Measurements from ENCODE around the gene KLHL22.
"Not testable (repeated sequence)": the region's sequence is repeated elsewhere in the genome, so short reads cannot be mapped to it uniquely, and the experiment has no call there.

KLHL22 gene

GRCh38 chr22:20494978-20495860 is at the start of gene KLHL22:
Gene KLHL22 (minus strand): TSS chr22:20495795. CDS start chr22:20489211, 6,584 bp downstream.
- no peak for DNase-seq (ENCODE audit: low read depth in 2 of 2, low spot score in 1 of 2)

GRCh38 chr22:20545318-20545634 is 49.7 kb upstream of the KLHL22 start:
- DNase-seq (ENCODE audit: low read depth in 2 of 2, low spot score in 1 of 2), result not testable (repeated sequence)

DNA sequence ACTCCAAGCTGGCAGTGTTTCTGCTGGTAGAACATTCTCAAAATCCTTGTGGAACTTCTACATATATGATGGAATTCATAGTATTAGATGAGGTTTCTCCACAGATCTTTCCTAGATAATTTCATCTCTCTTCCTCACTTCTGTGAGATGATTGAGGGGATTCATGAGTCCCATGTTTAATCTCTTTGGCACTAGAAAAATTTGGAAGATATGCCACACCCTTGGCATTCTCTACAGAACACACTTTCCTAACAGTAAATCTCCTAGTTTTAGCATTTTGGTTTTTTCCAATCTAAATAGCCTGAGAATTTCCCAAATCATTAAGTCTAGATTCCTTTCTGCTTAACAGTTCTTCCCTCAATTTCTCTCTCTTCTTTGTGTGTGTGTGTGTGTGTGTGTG is 47.1 kb upstream of the KLHL22 start:
- no peak for DNase-seq (ENCODE audit: low read depth in 2 of 2, low spot score in 1 of 2)

DNA sequence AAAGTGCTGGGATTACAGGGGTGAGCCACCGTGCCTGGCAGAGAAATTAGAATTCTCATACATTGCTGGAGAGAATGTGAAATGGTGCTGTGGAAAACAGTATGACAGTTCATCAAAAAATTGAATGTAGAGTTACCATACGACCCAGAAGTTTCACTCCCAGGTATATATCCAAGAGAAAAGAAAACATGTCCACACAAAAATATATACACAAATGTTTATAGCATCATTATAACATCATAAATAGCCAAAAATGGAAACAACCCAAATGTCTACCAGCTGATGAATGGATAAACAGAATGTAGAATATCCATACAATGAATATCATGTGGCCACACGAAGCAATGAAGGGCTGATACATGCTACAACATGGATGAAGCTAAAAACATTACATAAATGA is 46.5 kb upstream of the KLHL22 start:
- DNase-seq (ENCODE audit: low read depth in 2 of 2, low spot score in 1 of 2), result no peak

DNA sequence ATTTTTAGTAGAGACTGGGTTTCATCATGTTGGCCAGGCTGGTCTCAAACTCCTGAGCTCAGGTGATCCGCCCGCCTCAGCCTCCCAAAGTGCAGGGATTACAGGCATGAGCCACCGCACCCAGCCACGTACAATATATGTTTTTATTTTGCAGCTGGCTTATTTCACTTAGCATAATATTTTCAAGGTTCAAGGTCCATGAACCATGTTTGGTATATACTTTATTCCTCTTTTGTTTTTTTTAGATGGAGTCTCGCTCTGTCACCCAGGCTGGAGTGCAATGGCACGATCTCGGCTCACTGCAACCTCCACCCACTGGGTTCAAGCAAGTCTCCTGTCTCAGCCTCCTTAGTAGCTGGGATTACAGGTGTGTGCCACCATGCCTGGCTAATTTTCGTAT is 43.3 kb upstream of the KLHL22 start:
- not testable (repeated sequence) for DNase-seq (ENCODE audit: low read depth in 2 of 2, low spot score in 1 of 2)

- no peak for DNase-seq (ENCODE audit: low read depth in 2 of 2, low spot score in 1 of 2)
These were observed 42.4 kb upstream of the KLHL22 start for GRCh38 chr22:20537983-20538382.

GRCh38 chr22:20537325-20537756 is 41.7 kb upstream of the KLHL22 start:
- no peak for DNase-seq (ENCODE audit: low read depth in 2 of 2, low spot score in 1 of 2)

- DNase-seq (ENCODE audit: low read depth in 2 of 2, low spot score in 1 of 2), result no peak
These were observed 41.2 kb upstream of the KLHL22 start for GRCh38 chr22:20536590-20537324.

- no peak for DNase-seq (ENCODE audit: low read depth in 2 of 2, low spot score in 1 of 2)
These were observed 38.3 kb upstream of the KLHL22 start for GRCh38 chr22:20533879-20534265.

DNA sequence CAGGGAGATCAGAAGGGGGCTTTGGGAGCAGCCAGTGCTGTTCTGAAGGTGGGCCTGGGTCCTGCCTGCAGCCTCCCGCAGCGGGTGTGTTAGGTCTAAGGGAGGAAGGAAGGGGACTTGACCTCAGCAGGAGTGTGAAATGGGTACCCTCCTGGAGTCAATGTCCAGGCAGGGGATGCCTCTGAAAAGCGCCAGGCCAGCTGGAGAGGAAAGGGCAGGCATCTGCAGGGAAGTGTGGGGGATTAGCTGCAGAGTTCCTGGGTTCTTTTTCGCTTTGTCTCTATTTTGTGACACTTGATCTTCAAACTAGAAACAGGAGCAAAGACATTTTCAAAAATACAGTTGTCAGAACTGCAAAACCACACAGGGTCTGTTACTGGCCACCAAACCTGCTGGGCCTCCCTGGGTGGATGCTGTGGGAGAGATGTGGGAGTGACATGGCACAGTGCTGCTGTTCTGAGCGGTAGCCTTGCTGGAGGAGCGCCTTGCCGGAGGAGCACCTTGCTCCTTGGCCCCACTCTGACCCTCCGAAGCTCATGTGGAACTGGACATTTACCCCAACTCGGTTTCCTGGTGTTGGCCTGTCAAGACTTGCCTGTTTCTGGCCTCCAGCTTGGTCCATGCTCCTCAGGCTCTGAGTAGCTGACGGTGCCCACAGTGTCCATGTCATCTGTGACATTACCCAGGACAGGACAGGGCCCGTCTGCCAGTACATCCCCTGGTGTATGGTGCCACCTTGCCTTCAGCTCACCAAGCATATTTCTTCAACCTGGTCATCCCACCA is 37.7 kb upstream of the KLHL22 start:
- DNase-seq (ENCODE audit: low read depth in 2 of 2, low spot score in 1 of 2), result no peak

DNA sequence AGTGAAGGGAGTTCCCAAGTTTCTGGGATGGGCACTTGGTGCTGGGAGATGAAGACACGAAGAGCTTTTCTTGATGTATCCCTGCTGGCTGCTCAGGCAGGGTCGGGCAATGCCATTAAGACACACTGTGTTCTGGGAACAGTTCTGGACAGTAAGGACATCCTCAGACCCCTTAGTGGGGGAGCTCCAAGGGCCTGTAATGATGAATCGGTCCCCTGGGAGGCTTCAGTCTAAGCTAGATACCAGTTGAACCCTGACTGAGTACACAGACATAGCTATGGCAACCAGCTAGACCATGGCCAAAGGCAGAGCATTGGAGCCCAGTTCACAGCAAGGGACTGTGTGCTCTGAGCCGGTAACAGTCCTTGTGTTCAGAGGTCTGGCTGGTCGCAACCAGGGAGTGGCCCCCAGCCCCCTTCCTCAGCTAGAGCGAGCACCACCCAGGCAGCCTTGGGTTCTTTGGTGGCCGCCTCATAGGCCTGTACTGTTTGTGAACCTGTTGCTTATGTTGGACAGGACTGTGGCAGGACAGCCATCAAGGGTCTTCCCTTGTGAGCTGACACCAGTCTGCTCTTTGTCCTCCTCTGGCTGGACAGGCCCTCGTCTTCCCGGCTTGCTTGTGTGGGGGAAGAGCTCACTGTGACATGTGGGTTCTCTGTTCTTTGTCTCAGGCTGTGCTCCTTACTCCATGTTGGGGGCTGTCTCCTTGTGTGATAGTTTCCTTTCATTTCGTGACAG is 36.8 kb upstream of the KLHL22 start:
- DNase-seq (ENCODE audit: low read depth in 2 of 2, low spot score in 1 of 2), result no peak

- no peak for DNase-seq (ENCODE audit: low read depth in 2 of 2, low spot score in 1 of 2)
These were observed 36.0 kb upstream of the KLHL22 start for GRCh38 chr22:20531404-20532201.

GRCh38 chr22:20531154-20531403 is 35.5 kb upstream of the KLHL22 start:
- no peak for DNase-seq (ENCODE audit: low read depth in 2 of 2, low spot score in 1 of 2)

- DNase-seq (ENCODE audit: low read depth in 2 of 2, low spot score in 1 of 2), result no peak
These were observed 35.0 kb upstream of the KLHL22 start for GRCh38 chr22:20530368-20531153.

GRCh38 chr22:20528405-20528978 is 32.9 kb upstream of the KLHL22 start:
- no peak for DNase-seq (ENCODE audit: low read depth in 2 of 2, low spot score in 1 of 2)

GRCh38 chr22:20526628-20527355 is 31.2 kb upstream of the KLHL22 start:
- DNase-seq (ENCODE audit: low read depth in 2 of 2, low spot score in 1 of 2), result no peak

DNA sequence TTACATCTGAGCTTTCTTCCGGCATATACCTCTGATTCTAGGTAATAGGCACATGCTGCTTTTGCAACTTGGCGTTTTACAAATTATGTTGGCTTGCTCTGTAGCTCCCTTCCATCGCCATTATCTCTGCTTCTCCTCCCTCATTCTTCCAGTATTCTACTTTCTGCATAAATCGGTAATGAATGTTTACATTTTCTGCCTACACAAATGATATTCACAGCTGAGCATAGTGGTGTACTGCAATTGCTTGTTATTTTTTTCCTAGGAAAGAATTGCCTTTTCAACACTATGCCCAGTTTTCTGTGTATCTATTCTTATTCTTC is 30.7 kb upstream of the KLHL22 start:
- DNase-seq (ENCODE audit: low read depth in 2 of 2, low spot score in 1 of 2), result no peak

DNA sequence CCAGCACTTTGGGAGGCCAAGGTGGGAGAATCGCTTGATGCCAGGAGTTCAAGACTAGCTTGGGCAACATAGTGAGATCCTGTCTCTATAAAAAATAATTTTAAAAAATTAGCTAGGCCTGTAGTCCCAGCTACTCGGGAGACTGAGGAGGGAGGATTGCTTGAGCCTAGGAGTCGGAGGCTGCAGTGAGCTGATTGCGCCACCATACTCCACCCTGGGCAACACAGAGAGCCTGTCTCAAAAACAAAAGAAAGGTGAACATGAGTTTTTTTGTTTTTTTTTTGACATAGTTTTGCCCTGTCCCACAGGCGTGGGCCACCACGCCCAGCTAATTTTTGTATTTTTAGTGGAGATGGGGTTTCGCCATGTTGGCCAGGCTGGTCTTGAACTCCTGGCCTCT is 29.5 kb upstream of the KLHL22 start:
- no peak for DNase-seq (ENCODE audit: low read depth in 2 of 2, low spot score in 1 of 2)

- DNase-seq (ENCODE audit: low read depth in 2 of 2, low spot score in 1 of 2), result no peak
These were observed 28.4 kb upstream of the KLHL22 start for GRCh38 chr22:20524004-20524481.

Measured in stimulated activated CD8-positive, alpha-beta memory T cell treated with anti-CD3 and anti-CD28 coated beads, Interleukin-4, amount 100 ng/mL, for 4 hours (primary cell).